Measurements from ENCODE around the gene PDCD2.

Gene PDCD2

GRCh38 chr6:170584954-170585498 is 589 bp upstream of the PDCD2 start:
- TF ChIP-seq, protein P1, sequence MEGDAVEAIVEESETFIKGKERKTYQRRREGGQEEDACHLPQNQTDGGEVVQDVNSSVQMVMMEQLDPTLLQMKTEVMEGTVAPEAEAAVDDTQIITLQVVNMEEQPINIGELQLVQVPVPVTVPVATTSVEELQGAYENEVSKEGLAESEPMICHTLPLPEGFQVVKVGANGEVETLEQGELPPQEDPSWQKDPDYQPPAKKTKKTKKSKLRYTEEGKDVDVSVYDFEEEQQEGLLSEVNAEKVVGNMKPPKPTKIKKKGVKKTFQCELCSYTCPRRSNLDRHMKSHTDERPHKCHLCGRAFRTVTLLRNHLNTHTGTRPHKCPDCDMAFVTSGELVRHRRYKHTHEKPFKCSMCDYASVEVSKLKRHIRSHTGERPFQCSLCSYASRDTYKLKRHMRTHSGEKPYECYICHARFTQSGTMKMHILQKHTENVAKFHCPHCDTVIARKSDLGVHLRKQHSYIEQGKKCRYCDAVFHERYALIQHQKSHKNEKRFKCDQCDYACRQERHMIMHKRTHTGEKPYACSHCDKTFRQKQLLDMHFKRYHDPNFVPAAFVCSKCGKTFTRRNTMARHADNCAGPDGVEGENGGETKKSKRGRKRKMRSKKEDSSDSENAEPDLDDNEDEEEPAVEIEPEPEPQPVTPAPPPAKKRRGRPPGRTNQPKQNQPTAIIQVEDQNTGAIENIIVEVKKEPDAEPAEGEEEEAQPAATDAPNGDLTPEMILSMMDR (IDR thresholded peaks at IDR 0.05; ENCODE audit: borderline replicate concordance, insufficient read depth, low read depth, low read length) = no peak
- H3K4me3 ChIP-seq (ENCODE audit: low read depth, low read length) = peak overlapping the region; percentile 59

DNA sequence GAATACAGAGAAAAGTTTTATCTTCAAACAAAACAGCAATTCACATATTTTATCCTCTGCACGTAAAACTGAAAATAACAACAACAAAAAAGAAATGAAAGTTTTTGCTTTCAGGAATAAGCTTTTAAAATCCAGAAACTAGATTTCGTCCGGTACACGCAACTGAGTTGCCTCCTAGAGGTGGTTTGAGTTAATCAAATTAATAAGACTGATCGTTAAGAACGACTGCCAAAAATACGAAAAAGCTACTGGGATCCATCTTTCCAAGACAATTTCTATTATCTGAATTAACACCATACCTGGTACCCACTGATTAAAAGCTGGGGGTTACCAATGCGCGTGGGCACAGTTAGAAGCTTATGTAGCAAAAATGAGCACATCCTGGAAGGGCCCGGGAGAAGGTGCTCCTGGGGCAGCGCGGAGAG is 669 bp downstream of the PDCD2 start:
- peak overlapping the region; percentile 59 for H3K4me3 ChIP-seq (ENCODE audit: low read depth, low read length)
- TF ChIP-seq, protein P1 (IDR thresholded peaks at IDR 0.05; ENCODE audit: borderline replicate concordance, insufficient read depth, low read depth, low read length) = no peak

- H3K4me3 ChIP-seq (ENCODE audit: low read depth, low read length) = no peak overlapping the region
- TF ChIP-seq, protein P1 (IDR thresholded peaks at IDR 0.05; ENCODE audit: borderline replicate concordance, insufficient read depth, low read depth, low read length) = no peak
Observed at GRCh38 chr6:170578909-170579308, 5.5 kb downstream of the PDCD2 start.

DNA sequence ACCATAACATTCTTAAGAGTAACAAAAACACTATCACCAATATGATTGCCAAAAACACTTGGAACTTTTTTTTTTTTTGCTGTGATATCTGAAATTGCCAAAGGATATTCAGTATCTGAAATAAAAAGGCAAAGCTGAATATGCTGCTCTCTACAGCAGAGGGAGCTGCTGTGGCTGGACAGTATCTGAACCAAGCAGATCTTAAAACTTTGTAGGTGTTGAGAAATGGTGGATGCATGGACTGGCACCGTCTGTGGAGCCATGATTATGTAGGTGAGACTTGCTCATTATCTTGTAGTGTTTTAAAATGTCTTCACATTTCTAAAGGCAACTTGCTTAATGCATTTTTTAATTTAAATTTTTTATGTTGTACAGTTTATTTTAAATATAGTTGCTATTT is 9.2 kb downstream of the PDCD2 start:
- TF ChIP-seq, protein P1 (IDR thresholded peaks at IDR 0.05; ENCODE audit: borderline replicate concordance, insufficient read depth, low read depth, low read length) = no peak
- H3K4me3 ChIP-seq (ENCODE audit: low read depth, low read length) = no peak overlapping the region

DNA sequence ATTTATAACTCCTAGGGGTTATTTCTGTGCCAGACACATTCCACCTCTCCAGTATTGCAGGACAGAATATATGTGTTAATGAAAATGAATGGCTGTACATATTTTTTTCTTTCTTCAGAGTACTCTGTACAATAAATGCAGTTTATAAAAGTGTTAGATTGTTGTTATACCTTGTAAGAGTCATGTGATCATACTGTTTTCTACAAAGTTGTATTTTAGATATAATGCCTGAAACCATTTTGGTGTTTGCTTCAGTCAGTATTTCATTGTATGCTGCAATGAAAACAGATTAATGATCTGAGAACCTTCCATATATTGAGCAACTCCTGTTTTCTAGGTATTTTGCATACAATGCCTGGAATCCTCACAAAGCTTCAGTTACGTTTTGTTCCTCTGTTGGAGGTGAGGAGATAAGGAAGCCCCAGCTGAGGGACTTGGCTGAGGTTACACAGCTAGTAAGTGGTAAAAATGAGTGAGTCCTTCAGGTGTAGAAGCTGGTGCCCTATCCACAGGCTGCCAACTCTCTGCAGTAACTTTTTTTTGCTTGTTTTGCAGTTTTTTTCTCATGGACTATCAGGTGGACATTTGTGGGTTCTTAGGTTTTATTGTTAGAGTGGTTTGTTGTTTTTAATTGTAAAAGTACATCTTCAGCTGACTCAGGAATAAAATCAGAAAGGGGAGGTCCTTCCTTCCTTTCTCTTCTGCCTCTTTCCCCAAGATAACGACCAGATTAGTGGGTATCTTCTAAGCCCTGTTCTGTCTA is 11.6 kb downstream of the PDCD2 start:
- TF ChIP-seq, protein P1 (IDR thresholded peaks at IDR 0.05; ENCODE audit: borderline replicate concordance, insufficient read depth, low read depth, low read length) = no peak
- H3K4me3 ChIP-seq (ENCODE audit: low read depth, low read length) = no peak overlapping the region

GRCh38 chr6:170564936-170565530 is 19.4 kb downstream of the PDCD2 start:
- TF ChIP-seq, protein P1 (IDR thresholded peaks at IDR 0.05; ENCODE audit: borderline replicate concordance, insufficient read depth, low read depth, low read length) = no peak
- no peak overlapping the region for H3K4me3 ChIP-seq (ENCODE audit: low read depth, low read length)

All from GM12875 (cell line).